GM12801 (cell line): ENCODE results near the gene TRA2B.
A peak's percentile ranks its signal among the peaks of the same experiment; 100 is the strongest.

Experiments used
- CTCF ChIP-seq: IDR thresholded peaks from one replicate; pipeline ENCODE4 v1.5.1; 2011; ENCODE audit warnings: control low read depth; ENCODE audit not compliant: insufficient read length; ENCODE audit errors: extremely low read depth

Gene TRA2B

GRCh38 chr3:185949515-185949914, 11.7 kb upstream of the TRA2B start:
- no peak for TF ChIP-seq CTCF

- TF ChIP-seq CTCF, result no peak
These were observed 10.5 kb upstream of the TRA2B start for GRCh38 chr3:185948292-185948691.

GRCh38 chr3:185943760-185944106, 5.9 kb upstream of the TRA2B start:
- TF ChIP-seq CTCF, result no peak

GRCh38 chr3:185942907-185943759, 5.3 kb upstream of the TRA2B start:
- TF ChIP-seq CTCF, result peak; percentile 86

GRCh38 chr3:185942396-185942795, 4.6 kb upstream of the TRA2B start:
- TF ChIP-seq CTCF, result no peak

GRCh38 chr3:185940951-185941350, 3.1 kb upstream of the TRA2B start:
- no peak for TF ChIP-seq CTCF

GRCh38 chr3:185939721-185940120, 1.9 kb upstream of the TRA2B start:
- TF ChIP-seq CTCF, result no peak
